ENCODE data around the gene ATP10A.

ATP10A gene, protein sequence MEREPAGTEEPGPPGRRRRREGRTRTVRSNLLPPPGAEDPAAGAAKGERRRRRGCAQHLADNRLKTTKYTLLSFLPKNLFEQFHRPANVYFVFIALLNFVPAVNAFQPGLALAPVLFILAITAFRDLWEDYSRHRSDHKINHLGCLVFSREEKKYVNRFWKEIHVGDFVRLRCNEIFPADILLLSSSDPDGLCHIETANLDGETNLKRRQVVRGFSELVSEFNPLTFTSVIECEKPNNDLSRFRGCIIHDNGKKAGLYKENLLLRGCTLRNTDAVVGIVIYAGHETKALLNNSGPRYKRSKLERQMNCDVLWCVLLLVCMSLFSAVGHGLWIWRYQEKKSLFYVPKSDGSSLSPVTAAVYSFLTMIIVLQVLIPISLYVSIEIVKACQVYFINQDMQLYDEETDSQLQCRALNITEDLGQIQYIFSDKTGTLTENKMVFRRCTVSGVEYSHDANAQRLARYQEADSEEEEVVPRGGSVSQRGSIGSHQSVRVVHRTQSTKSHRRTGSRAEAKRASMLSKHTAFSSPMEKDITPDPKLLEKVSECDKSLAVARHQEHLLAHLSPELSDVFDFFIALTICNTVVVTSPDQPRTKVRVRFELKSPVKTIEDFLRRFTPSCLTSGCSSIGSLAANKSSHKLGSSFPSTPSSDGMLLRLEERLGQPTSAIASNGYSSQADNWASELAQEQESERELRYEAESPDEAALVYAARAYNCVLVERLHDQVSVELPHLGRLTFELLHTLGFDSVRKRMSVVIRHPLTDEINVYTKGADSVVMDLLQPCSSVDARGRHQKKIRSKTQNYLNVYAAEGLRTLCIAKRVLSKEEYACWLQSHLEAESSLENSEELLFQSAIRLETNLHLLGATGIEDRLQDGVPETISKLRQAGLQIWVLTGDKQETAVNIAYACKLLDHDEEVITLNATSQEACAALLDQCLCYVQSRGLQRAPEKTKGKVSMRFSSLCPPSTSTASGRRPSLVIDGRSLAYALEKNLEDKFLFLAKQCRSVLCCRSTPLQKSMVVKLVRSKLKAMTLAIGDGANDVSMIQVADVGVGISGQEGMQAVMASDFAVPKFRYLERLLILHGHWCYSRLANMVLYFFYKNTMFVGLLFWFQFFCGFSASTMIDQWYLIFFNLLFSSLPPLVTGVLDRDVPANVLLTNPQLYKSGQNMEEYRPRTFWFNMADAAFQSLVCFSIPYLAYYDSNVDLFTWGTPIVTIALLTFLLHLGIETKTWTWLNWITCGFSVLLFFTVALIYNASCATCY (N-terminal part only)

DNA sequence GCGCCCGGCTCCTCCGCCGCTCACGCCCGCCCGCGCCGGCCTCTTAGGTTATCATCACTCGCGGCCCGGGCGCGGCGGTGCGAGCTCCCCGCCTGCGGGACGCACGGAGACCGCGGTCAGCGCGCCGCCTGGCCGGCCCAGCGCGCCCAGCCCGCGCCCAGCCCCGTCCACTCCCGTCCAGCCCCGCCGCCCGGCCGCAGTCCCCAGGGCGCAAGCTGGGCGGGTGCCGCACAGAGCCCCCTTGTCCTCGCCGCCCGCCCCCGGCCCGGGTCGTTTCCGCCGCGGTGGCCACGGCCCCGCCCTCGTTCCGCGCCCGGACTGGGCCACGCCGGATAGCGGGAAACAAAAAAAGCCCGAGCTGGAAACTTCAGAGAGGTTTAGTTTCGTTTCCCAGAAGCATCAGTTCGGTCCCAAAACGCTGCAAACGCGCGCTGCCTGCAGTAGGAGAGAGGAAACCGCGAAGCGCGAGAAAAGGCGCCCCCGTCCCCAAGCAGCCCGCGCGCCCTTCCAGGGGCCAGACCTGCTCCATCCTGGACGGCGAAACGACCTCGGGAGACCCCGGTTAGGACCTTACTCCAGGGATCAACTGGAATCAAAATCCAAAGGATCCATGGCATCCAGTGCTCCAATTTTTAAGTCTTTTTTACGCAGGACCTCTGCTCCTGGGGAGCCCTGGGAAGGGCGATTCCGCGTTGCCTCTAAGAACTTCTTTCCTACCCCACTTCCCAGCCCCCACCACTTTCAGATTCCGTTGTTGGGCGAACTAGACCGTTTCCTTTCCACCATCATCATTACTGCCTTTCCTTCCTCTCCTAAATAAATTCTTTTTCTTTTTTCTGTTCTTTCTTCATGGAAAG is at the start of gene ATP10A:
TSS of gene ATP10A (minus strand) at position 217 of the 857 bp plus-strand sequence. CDS start 231 bp downstream, outside the sequence.
- ATAC-seq: no peak
- TF ChIP-seq ARNTL (CRISPR knock-in tag; IDR thresholded peaks at IDR 0.05; ENCODE audit: borderline replicate concordance, low read depth) (no peak), ZNF70 (CRISPR knock-in tag; IDR thresholded peaks at IDR 0.05) (no peak), TCF4 (CRISPR knock-in tag; IDR thresholded peaks at IDR 0.05; ENCODE audit: borderline replicate concordance) (no peak)
- TF ChIP-seq, protein P1, sequence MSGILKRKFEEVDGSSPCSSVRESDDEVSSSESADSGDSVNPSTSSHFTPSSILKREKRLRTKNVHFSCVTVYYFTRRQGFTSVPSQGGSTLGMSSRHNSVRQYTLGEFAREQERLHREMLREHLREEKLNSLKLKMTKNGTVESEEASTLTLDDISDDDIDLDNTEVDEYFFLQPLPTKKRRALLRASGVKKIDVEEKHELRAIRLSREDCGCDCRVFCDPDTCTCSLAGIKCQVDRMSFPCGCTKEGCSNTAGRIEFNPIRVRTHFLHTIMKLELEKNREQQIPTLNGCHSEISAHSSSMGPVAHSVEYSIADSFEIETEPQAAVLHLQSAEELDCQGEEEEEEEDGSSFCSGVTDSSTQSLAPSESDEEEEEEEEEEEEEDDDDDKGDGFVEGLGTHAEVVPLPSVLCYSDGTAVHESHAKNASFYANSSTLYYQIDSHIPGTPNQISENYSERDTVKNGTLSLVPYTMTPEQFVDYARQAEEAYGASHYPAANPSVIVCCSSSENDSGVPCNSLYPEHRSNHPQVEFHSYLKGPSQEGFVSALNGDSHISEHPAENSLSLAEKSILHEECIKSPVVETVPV (CRISPR knock-in tag; IDR thresholded peaks at IDR 0.05): no peak
- TF ChIP-seq, protein P2, sequence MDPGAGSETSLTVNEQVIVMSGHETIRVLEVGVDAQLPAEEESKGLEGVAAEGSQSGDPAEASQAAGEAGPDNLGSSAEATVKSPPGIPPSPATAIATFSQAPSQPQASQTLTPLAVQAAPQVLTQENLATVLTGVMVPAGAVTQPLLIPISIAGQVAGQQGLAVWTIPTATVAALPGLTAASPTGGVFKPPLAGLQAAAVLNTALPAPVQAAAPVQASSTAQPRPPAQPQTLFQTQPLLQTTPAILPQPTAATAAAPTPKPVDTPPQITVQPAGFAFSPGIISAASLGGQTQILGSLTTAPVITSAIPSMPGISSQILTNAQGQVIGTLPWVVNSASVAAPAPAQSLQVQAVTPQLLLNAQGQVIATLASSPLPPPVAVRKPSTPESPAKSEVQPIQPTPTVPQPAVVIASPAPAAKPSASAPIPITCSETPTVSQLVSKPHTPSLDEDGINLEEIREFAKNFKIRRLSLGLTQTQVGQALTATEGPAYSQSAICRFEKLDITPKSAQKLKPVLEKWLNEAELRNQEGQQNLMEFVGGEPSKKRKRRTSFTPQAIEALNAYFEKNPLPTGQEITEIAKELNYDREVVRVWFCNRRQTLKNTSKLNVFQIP (CRISPR knock-in tag; IDR thresholded peaks at IDR 0.05; ENCODE audit: borderline replicate concordance, low read depth): no peak
- TF ChIP-seq, protein P3, sequence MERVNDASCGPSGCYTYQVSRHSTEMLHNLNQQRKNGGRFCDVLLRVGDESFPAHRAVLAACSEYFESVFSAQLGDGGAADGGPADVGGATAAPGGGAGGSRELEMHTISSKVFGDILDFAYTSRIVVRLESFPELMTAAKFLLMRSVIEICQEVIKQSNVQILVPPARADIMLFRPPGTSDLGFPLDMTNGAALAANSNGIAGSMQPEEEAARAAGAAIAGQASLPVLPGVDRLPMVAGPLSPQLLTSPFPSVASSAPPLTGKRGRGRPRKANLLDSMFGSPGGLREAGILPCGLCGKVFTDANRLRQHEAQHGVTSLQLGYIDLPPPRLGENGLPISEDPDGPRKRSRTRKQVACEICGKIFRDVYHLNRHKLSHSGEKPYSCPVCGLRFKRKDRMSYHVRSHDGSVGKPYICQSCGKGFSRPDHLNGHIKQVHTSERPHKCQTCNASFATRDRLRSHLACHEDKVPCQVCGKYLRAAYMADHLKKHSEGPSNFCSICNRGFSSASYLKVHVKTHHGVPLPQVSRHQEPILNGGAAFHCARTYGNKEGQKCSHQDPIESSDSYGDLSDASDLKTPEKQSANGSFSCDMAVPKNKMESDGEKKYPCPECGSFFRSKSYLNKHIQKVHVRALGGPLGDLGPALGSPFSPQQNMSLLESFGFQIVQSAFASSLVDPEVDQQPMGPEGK (CRISPR knock-in tag; IDR thresholded peaks at IDR 0.05; ENCODE audit: borderline replicate concordance): no peak

DNA sequence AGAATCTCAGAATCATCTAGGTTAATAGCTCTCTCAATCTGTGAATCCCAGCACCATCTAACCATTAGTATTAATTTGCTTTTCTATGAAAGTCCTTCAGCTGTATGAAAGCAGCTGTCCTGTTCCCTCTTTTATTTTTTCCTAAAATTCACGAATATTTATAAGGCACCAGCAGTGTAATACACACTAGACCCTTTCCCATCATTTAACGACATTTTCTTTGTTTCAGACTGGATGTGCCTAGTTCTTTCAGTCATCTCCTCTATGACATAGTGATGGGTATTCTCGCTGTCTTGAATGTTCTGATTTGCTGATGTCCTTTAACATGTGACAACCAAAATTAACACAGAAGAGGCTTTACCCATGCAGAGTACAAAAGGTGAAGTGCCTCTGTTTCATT is 48.9 kb upstream of the ATP10A start:
- ATAC-seq: no peak
- TF ChIP-seq OSR1 (CRISPR knock-in tag; IDR thresholded peaks at IDR 0.05): no peak
- no peak for TF ChIP-seq ZFP30 (CRISPR knock-in tag; IDR thresholded peaks at IDR 0.05)
- no peak for TF ChIP-seq TOX (CRISPR knock-in tag; IDR thresholded peaks at IDR 0.05; ENCODE audit: borderline replicate concordance)
- no peak for TF ChIP-seq CSDC2 (CRISPR knock-in tag; IDR thresholded peaks at IDR 0.05)
- no peak for TF ChIP-seq ZC3H10 (CRISPR knock-in tag; IDR thresholded peaks at IDR 0.05)
- TF ChIP-seq, protein P4, sequence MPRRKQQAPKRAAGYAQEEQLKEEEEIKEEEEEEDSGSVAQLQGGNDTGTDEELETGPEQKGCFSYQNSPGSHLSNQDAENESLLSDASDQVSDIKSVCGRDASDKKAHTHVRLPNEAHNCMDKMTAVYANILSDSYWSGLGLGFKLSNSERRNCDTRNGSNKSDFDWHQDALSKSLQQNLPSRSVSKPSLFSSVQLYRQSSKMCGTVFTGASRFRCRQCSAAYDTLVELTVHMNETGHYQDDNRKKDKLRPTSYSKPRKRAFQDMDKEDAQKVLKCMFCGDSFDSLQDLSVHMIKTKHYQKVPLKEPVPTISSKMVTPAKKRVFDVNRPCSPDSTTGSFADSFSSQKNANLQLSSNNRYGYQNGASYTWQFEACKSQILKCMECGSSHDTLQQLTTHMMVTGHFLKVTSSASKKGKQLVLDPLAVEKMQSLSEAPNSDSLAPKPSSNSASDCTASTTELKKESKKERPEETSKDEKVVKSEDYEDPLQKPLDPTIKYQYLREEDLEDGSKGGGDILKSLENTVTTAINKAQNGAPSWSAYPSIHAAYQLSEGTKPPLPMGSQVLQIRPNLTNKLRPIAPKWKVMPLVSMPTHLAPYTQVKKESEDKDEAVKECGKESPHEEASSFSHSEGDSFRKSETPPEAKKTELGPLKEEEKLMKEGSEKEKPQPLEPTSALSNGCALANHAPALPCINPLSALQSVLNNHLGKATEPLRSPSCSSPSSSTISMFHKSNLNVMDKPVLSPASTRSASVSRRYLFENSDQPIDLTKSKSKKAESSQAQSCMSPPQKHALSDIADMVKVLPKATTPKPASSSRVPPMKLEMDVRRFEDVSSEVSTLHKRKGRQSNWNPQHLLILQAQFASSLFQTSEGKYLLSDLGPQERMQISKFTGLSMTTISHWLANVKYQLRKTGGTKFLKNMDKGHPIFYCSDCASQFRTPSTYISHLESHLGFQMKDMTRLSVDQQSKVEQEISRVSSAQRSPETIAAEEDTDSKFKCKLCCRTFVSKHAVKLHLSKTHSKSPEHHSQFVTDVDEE (CRISPR knock-in tag; IDR thresholded peaks at IDR 0.05): no peak
- no peak for TF ChIP-seq ESRRG (CRISPR knock-in tag; IDR thresholded peaks at IDR 0.05)
- TF ChIP-seq, protein P5, sequence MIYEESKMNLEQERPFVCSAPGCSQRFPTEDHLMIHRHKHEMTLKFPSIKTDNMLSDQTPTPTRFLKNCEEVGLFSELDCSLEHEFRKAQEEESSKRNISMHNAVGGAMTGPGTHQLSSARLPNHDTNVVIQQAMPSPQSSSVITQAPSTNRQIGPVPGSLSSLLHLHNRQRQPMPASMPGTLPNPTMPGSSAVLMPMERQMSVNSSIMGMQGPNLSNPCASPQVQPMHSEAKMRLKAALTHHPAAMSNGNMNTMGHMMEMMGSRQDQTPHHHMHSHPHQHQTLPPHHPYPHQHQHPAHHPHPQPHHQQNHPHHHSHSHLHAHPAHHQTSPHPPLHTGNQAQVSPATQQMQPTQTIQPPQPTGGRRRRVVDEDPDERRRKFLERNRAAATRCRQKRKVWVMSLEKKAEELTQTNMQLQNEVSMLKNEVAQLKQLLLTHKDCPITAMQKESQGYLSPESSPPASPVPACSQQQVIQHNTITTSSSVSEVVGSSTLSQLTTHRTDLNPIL (CRISPR knock-in tag; IDR thresholded peaks at IDR 0.05; ENCODE audit: low read depth): no peak
- no peak for TF ChIP-seq PPARA (CRISPR knock-in tag; IDR thresholded peaks at IDR 0.05; ENCODE audit: borderline replicate concordance)
- TF ChIP-seq ISL1 (CRISPR knock-in tag; IDR thresholded peaks at IDR 0.05): no peak
- TF ChIP-seq TCF4 (CRISPR knock-in tag; IDR thresholded peaks at IDR 0.05; ENCODE audit: borderline replicate concordance): no peak
- TF ChIP-seq, protein P1 (CRISPR knock-in tag; IDR thresholded peaks at IDR 0.05): no peak
- TF ChIP-seq, protein P2 (CRISPR knock-in tag; IDR thresholded peaks at IDR 0.05; ENCODE audit: borderline replicate concordance, low read depth): no peak
- no peak for TF ChIP-seq ZFP3 (CRISPR knock-in tag; IDR thresholded peaks at IDR 0.05)
- no peak for TF ChIP-seq SNAI2 (CRISPR knock-in tag; IDR thresholded peaks at IDR 0.05)
